ENCODE measurements around the gene ZNF728.
A peak's percentile ranks its signal among the peaks of the same experiment; 100 is the strongest.
"Not testable (repeated sequence)": the region's sequence is repeated elsewhere in the genome, so short reads cannot be mapped to it uniquely, and the experiment has no call there.

ZNF728 gene
- 0 to 1.4 (median 0) reads per million in 17 experiments for total RNA-seq

DNA sequence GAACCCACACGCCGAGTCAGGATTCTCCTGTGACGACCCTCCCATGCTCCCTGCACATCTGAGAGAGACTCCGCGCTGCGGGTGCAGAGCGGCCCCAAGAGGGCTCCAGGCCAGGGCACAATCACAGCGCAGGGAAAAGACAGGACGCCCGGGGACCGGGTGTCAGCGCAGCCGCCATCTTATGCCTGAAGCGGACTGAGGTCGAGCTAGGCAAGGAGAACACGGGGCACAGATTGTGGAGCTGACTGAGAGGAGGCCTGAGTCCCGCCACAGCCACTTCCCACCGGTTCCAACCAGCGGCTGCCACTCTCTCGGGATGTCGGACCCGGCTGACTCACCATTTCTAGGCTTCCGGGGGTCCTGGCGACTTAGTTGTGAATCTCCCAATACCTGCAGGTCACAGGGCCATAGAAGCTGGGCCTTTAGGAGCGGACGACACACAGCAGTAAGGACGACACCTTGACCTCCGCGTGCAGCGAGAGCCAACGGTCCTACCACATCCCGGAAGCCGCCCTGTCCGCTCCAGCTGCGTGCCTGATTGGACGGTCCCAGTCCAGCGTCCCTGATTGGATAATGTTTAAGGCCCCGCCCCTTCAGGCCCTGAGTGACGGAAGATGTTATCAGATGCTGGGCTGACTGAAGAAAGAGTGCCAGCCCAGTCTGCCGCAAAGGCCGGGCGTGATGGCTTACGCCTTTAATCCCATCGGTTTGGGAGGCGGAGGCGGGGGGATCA lies at the start of gene ZNF728:
Gene ZNF728 (minus strand): TSS at position 487 of the 733 bp plus-strand sequence. CDS start 146 bp downstream, at position 341.
- DNase-seq, result no peak

DNA sequence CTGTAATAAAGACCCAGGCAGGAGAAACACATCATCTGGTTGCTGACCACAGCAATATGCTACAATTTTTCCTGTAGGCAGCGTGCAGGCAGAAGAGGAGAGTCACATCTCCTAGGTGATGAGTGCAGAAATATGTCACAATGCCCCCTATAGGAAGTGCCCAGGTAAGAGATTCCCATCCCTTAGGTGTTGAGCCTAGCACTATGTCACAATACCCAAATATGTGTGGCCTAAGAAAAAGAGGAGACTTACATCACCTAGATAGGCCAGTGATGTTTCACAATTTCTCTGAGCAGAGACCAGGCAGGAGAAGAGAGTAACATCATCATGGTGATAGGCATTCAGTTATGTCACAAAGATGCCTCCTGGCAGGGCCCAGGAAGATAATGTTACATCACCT lies 49.4 kb upstream of the ZNF728 start:
- no peak for DNase-seq

DNA sequence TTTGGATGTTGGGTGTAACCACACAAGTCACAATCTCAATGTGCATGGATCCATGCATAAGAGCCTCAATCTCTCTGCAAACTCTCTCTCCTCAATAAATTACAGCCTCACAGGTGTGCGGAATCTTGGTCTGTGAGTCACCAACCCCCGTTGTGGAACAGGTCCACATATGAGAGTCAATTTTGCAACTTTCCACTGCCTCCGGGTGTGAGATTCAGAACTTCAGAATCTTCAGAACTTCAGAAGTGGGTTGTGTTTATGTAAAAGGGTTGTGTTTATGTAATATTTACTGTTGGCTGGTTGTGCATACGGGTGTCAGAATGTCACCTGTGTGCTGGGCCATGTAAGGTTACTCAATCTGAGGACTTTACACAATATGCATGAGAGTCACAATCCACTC lies 46.3 kb upstream of the ZNF728 start:
- DNase-seq, result no peak

DNA sequence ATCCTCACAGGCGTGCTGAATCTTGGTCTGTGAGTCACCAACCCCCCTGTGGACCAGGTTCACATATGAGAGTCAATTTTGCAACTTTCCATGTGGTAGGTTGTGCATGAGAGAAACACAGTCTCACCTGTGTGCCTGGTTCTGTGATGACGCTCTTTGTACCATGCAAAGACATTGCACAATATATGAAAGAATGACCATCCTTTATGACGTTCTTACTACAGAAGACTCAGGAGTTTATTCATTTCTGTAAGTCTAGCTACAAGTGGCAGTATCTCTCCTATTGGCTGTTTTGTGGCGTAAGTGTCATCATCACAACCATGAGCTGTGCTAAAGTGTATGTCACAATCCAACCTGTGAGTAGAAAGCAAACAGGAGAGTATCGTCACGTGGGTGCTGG lies 43.8 kb upstream of the ZNF728 start:
- DNase-seq, result no peak

DNA sequence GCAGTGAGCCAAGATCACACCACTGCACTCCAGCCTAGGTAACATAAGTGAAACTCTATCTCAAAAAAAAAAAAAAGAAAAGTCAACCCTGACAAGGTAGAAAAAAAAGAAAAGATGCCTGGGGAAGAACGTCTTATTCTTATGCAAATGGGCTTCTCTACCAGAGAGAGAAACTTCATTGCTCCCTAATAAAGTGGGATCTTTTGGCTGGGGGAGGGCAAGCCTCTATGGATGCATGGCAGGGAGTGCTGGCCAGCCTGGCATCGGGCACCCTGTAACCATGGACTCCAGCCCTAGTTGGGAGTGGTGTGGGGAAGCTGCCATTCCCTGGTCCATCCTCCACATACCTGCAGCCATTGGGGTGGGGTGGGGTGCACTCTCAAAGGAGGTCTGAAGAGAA lies 30.7 kb upstream of the ZNF728 start:
- DNase-seq, result no peak

DNA sequence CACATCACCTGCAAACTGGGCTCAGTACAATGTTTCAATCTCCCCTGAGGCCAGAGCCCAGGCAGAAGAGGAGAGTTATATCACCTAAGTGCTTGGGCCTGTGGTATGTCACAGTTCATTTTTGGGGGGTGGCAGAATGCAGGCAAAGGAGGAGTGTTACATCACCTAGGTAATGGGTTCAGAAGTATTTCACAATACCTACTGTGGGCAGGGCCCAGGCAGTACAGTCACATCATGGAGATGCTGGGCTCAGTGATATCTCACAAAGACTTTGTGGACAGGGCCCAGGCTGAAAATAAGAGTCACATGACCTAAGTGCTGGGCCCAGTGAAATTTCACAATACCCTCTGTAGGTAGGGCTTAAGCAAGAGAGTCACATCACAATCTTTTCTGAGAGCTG lies 12.7 kb upstream of the ZNF728 start:
- no peak for DNase-seq

DNA sequence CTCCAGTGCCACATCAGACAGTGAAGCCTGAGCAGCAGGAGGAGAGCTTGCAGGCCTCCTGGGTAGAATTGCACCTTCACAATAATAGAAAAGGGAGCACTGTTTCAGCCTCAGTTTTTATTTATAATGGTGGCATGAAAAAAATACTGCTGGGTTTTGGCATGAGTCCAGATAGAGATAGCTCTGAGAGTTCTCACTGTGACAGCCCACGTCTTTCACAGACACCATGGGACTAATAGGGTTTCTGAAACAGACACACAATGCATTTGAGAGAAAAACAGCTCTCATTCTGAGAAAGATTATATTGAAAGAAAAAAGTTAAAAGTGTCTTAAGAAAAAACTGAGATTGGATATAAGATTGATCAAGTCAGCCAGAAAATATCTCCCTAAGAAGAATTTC lies 8.0 kb downstream of the ZNF728 start:
- not testable (repeated sequence) for DNase-seq

DNA sequence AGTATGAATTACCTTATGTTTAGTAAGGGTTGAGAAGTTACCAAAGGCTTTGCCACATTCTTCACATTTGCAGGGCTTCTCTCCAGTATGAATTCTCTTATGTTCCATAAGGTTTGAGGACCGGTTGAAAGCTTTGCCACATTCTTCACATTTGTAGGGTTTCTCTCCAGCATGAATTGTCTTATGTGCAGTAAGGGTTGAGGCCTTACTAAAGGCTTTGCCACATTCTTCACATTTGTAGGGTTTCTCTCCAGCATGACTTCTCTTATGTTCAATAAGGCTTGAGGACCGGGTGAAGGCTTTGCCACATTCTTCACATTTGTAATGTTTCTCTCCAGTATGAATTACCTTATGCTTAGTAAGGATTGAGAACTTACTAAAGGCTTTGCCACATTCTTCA lies 26.7 kb downstream of the ZNF728 start:
- DNase-seq, result no peak

DNA sequence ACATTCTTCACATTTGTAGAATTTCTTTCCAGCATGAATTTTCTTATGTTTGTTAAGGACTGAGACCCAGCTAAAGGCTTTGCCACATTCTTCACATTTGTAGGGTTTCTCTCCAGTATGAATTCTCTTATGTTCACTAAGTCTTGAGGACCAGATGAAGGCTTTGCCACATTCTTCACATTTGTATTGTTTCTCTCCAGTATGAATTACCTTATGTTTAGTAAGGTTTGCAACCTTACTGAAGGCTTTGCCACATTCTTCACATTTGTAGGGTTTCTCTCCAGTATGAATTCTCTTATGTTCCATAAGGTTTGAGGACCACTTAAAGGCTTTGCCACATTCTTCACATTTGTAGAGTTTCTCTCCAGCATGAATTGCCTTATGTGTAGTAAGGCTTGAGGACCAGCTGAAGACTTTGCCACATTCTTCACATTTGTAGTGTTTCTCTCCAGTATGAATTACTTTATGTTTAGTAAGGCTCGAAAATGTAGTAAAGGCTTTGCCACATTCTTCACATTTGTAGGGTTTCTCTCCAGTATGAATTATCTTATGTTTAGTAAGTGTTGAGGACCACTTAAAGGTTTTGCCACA lies 27.3 kb downstream of the ZNF728 start:
- not testable (repeated sequence) for DNase-seq

DNA sequence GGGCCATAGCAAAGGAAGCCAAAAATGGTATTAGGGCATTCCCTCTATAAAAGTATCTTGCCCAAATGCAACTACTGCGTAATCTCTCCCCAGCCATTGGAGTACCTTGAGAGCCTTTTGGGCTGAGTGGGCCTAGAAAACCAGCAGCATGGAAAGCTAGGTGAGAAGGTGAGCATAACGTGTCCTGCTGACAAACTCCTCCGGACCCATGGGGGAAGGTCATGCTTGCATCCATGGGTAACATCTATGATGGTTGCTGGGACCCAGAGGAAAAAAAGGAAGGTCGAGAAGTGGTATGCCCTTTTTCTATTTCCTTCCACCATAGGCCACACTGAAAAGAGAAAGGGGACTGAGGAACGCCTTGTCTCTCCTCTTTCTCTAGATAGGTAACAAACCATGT lies 57.4 kb downstream of the ZNF728 start:
- DNase-seq, result peak in 3 of 4 experiments; percentile 23 to 62 (median 26)

DNA sequence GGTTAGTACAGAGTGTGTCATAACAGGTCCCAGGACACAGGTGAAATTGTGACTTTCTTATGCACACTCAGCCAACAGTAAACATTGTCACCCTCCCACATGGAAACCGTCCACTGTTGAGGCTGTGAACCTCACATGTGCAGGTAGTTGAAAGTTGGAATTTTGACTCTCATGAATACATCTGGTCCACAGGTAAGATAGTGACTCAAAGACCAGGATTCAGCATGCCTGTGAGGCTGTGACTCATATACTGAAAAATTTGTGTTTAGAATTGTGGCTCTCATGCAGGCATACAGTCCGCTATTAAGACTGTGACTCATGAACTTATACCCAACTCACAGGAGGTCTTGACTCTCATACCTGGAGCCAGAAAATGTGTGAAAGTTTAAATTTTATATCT lies 67.8 kb downstream of the ZNF728 start:
- no peak for DNase-seq

DNA sequence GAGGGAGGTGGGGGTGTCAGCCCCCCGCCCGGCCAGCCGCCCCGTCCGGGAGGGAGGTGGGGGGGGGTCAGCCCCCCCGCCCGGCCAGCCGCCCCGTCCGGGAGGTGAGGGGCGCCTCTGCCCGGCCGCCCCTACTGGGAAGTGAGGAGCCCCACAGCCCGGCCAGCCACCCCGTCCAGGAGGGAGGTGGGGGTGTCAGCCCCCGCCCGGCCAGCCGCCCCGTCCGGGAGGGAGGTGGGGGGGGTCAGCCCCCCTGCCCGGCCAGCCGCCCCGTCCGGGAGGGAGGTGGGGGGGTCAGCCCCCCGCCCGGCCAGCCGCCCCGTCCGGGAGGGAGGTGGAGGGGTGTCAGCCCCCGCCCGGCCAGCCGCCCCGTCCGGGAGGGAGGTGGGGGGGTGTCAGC lies 75.4 kb downstream of the ZNF728 start:
- DNase-seq, result not testable (repeated sequence)

DNA sequence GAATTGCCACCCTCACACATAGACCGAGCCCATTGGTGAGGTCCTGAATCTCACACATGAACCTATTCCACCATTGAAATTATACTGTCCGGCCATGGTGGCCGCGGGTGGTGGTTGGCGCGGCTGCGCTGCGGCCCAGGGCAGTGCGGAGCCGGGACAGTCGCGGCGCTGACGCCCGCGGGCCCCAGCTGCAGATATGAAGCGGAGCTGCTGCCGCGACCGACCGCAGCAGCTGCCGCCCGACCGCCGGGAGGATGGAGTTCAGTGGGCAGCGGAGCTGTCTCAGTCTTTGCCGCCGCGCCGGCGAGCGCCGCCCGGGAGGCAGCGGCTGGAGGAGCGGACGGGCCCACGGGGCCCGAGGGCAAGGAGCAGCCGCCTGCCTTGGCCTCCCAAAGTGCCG lies 77.8 kb downstream of the ZNF728 start:
- not testable (repeated sequence) for DNase-seq

All from suppressor macrophage (primary cell).